ENCODE measurements around the gene CAGE1. TPM values are rescaled to one million over a fixed set of nuclear protein-coding genes. Genes with fewer than 3 reads are reported as not detected.

The CAGE1 gene
- not detected for polyA plus RNA-seq (2012; ENCODE audit: insufficient read length, low read depth)

DNA sequence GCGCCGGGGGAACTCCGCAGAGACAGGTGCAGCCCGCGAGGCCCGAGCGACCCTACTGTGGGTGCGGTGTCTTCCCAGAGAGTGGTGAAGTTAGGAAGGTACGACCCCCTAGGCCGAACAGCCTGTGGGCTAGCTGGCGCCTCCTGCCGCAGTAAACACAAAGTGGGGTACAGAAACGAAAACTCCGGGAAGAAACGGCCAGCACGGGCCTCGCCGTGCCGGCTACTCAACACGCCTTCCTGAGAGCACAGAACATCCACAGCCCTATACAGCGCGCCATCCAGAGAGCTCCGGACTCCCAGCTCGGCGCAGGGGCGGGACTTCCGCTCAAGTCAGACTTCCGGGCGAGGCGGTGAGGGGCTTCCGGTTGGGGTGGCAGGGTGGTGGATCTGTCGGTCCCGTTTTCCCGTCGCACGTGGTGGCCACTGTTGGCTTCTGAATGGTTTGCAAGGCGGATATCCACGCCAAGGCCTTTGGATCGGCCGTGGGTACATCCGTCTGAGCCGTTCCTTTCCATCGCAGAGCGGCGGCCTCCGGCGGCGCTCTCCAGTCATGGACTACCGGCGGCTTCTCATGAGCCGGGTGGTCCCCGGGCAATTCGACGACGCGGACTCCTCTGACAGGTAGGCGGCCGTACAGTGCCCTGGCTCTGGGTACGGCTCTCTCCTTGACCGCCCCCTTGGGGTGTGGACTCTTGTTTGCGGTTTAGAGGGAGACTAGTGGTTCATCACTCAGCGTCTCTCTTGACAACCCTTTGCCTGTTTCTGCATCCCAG is at the start of gene CAGE1, which contains the start of gene RIOK1:
TSS of gene CAGE1 (minus strand) at position 292 of the 775 bp plus-strand sequence. CDS start 2,569 bp downstream, outside the sequence.
TSS of gene RIOK1 (plus strand) at position 358 of the 775 bp plus-strand sequence. CDS start at position 553, 195 bp downstream.
- TF ChIP-seq TAF1 (IDR thresholded peaks at IDR 0.05; ENCODE audit: borderline replicate concordance, insufficient read depth, low read length): peak; percentile 97
- TF ChIP-seq POLR2AphosphoS5 (IDR thresholded peaks at IDR 0.05; ENCODE audit: low read depth, low read length): peak; percentile 99
- no peak for TF ChIP-seq FOXP2 (optimal IDR thresholded peaks at IDR 0.05; ENCODE audit: borderline replicate concordance, extremely low read depth, extremely low read length, insufficient read depth)
- TF ChIP-seq, protein P1, sequence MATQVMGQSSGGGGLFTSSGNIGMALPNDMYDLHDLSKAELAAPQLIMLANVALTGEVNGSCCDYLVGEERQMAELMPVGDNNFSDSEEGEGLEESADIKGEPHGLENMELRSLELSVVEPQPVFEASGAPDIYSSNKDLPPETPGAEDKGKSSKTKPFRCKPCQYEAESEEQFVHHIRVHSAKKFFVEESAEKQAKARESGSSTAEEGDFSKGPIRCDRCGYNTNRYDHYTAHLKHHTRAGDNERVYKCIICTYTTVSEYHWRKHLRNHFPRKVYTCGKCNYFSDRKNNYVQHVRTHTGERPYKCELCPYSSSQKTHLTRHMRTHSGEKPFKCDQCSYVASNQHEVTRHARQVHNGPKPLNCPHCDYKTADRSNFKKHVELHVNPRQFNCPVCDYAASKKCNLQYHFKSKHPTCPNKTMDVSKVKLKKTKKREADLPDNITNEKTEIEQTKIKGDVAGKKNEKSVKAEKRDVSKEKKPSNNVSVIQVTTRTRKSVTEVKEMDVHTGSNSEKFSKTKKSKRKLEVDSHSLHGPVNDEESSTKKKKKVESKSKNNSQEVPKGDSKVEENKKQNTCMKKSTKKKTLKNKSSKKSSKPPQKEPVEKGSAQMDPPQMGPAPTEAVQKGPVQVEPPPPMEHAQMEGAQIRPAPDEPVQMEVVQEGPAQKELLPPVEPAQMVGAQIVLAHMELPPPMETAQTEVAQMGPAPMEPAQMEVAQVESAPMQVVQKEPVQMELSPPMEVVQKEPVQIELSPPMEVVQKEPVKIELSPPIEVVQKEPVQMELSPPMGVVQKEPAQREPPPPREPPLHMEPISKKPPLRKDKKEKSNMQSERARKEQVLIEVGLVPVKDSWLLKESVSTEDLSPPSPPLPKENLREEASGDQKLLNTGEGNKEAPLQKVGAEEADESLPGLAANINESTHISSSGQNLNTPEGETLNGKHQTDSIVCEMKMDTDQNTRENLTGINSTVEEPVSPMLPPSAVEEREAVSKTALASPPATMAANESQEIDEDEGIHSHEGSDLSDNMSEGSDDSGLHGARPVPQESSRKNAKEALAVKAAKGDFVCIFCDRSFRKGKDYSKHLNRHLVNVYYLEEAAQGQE (IDR thresholded peaks at IDR 0.05; ENCODE audit: insufficient read depth in 1 of 2, low read depth in 2 of 2, low read length in 2 of 2): peak; percentile 46 to 68; a peak in 2 of 4 replicates
- no peak for TF ChIP-seq SIN3A (IDR thresholded peaks at IDR 0.05; ENCODE audit: borderline replicate concordance, insufficient read depth, low read length)

GRCh38 chr6:7439228-7439627 is 49.7 kb upstream of the CAGE1 start:
- TF ChIP-seq TAF1 (IDR thresholded peaks at IDR 0.05; ENCODE audit: borderline replicate concordance, insufficient read depth, low read length): no peak
- no peak for TF ChIP-seq FOXP2 (optimal IDR thresholded peaks at IDR 0.05; ENCODE audit: borderline replicate concordance, extremely low read depth, extremely low read length, insufficient read depth)
- TF ChIP-seq, protein P1 (IDR thresholded peaks at IDR 0.05; ENCODE audit: insufficient read depth in 1 of 2, low read depth in 2 of 2, low read length in 2 of 2): no peak
- no peak for TF ChIP-seq POLR2AphosphoS5 (IDR thresholded peaks at IDR 0.05; ENCODE audit: low read depth, low read length)
- no peak for TF ChIP-seq SIN3A (IDR thresholded peaks at IDR 0.05; ENCODE audit: borderline replicate concordance, insufficient read depth, low read length)

DNA sequence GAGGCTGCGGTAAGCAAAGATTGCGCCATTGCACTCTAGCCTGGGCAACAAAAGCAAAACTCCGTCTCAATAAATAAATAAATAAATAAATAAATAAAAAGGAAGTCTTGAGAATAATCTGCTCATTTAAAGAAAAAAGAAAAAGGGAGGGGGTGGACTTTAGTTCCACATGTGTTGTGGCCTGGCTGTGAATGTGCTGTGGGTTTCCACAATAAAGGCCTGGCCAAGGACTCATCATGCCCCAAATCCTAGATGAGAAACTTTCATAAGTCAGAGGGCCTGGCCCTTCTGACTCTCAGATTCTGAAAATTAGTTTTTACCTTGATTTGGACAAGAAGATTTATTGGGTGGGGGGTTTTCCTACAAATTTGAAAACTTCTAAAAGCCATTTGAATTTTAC is 48.5 kb upstream of the CAGE1 start:
- TF ChIP-seq POLR2AphosphoS5 (IDR thresholded peaks at IDR 0.05; ENCODE audit: low read depth, low read length) (no peak), TAF1 (IDR thresholded peaks at IDR 0.05; ENCODE audit: borderline replicate concordance, insufficient read depth, low read length) (no peak), FOXP2 (optimal IDR thresholded peaks at IDR 0.05; ENCODE audit: borderline replicate concordance, extremely low read depth, extremely low read length, insufficient read depth) (no peak), SIN3A (IDR thresholded peaks at IDR 0.05; ENCODE audit: borderline replicate concordance, insufficient read depth, low read length) (no peak)
- TF ChIP-seq, protein P1 (IDR thresholded peaks at IDR 0.05; ENCODE audit: insufficient read depth in 1 of 2, low read depth in 2 of 2, low read length in 2 of 2): no peak

DNA sequence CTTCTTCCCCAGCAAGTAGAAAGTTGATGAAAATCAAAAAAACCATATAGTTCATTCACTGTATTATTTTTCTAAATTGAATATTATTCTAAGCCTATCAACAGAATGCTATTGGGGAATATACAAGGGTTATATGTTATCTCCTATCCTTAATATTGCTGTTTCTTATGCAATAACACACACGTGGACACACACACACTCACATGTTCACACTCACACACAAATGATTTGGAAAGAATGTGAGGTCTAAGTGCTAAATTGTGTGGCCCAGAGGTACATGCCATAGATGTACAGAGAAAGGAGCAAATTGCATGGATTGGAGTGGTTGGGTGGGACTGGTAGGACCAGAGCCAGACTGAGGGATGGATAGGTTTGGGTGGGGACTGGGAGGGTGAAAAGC is 45.1 kb upstream of the CAGE1 start:
- TF ChIP-seq POLR2AphosphoS5 (IDR thresholded peaks at IDR 0.05; ENCODE audit: low read depth, low read length) (no peak), SIN3A (IDR thresholded peaks at IDR 0.05; ENCODE audit: borderline replicate concordance, insufficient read depth, low read length) (no peak), TAF1 (IDR thresholded peaks at IDR 0.05; ENCODE audit: borderline replicate concordance, insufficient read depth, low read length) (no peak), FOXP2 (optimal IDR thresholded peaks at IDR 0.05; ENCODE audit: borderline replicate concordance, extremely low read depth, extremely low read length, insufficient read depth) (no peak)
- TF ChIP-seq, protein P1 (IDR thresholded peaks at IDR 0.05; ENCODE audit: insufficient read depth in 1 of 2, low read depth in 2 of 2, low read length in 2 of 2): no peak

Measured in PFSK-1 (cell line).